ENCODE measurements around the gene SSH2.
"Not testable (repeated sequence)": the region's sequence is repeated elsewhere in the genome, so short reads cannot be mapped to it uniquely, and the experiment has no call there.

Gene SSH2

DNA sequence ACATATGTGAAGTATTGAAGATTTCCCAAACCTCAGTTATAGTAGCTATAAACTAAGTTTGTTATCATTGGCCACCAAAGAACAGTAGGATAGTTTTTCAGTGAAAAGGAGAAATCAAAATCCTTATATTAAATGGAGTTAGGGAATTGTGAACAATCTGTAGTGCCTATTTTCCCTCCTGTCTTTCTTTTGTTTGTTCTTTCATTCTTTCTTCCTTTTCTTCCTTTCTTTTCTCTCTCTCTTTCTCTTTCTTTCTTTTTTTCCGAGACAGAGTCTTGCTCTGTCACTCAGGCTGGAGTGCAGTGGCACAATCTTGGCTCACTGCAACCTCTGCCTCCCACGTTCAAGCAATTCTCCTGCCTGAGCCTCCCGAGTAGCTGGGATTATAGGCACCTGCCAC is 48.8 kb downstream of the SSH2 start:
- Histone ChIP-seq H3K4me3 (ENCODE audit: low read depth in 1 of 2, low read length in 2 of 2) (no peak overlapping the region), H3K27me3 (ENCODE audit: control insufficient read depth in 1 of 2, insufficient read depth in 2 of 2, low read length in 2 of 2) (no peaks in the 10 kb centered on the region), H3K9ac (ENCODE audit: low read depth in 1 of 2, low read length in 2 of 2) (no peak overlapping the region), H3K36me3 (ENCODE audit: control insufficient read depth in 1 of 2, insufficient read depth in 2 of 2, low read length in 2 of 2) (no peaks in the 10 kb centered on the region), H3K27ac (ENCODE audit: low read depth, low read length) (no peak overlapping the region), H3K4me1 (ENCODE audit: control insufficient read depth in 1 of 2, insufficient read depth in 2 of 2, low read length in 2 of 2) (no peaks in the 10 kb centered on the region), H3K9me3 (ENCODE audit: control insufficient read depth in 1 of 2, low read length in 2 of 2) (no peaks in the 10 kb centered on the region)

DNA sequence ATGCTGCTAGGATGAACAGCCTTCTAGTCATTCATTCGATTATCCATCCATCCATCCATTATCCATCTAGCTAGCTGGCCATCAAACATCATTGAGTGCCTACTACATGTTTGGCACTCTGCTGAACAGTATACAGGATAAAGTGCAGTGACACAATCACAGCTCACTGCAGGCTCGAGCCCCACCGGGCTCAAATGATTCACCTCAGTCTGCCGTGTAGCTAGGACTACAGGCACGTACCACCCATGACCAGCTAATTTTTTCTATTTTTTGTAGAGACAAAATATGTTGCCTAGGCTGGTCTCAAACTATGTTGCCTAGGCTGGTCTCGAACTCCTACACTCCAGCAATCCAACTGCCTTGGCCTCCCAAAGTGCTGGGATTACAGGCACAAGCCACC is 50.0 kb downstream of the SSH2 start:
- H3K4me1 ChIP-seq (ENCODE audit: control insufficient read depth in 1 of 2, insufficient read depth in 2 of 2, low read length in 2 of 2): peaks cover 0 to 3% of the 10 kb centered on the region in 2 donors
- H3K9ac ChIP-seq (ENCODE audit: low read depth in 1 of 2, low read length in 2 of 2): no peak overlapping the region
- no peak overlapping the region for H3K4me3 ChIP-seq (ENCODE audit: low read depth in 1 of 2, low read length in 2 of 2)
- H3K27me3 ChIP-seq (ENCODE audit: control insufficient read depth in 1 of 2, insufficient read depth in 2 of 2, low read length in 2 of 2): no peaks in the 10 kb centered on the region
- H3K9me3 ChIP-seq (ENCODE audit: control insufficient read depth in 1 of 2, low read length in 2 of 2): no peaks in the 10 kb centered on the region
- H3K36me3 ChIP-seq (ENCODE audit: control insufficient read depth in 1 of 2, insufficient read depth in 2 of 2, low read length in 2 of 2): no peaks in the 10 kb centered on the region
- no peak overlapping the region for H3K27ac ChIP-seq (ENCODE audit: low read depth, low read length)

DNA sequence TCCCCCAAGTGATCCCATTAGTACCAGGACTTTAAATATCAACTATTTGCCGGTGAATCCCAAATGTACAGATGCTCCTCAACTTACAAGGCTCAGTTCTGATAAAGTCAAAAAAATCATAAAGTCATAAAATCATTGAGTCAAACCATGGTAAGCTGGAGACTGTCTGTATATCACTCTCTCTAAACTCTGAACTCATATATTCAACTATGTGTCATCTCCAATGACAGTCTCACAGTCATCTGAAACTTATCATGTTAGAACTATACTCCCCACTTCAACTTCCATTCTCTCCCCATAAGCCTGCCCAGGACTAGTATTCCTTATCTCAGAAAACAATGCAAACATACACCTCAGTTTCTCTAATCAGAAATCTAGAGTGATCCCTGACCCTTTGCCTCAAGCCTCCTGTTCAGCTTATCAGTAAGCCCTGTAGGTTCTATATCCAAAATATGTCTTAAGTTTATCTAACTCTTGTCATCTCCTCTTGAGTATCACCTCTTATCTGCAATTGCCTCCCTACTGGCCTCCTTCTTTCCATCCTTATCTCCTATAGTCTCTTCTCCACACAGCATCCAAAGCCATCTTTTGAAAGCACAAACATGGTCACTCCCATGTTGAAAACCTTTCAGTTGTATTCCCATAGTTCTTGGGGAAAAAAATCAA is 55.0 kb downstream of the SSH2 start:
- Histone ChIP-seq H3K4me1 (ENCODE audit: control insufficient read depth in 1 of 2, insufficient read depth in 2 of 2, low read length in 2 of 2) (peaks cover 8 to 9% of the 10 kb centered on the region in 2 donors), H3K9ac (ENCODE audit: low read depth in 1 of 2, low read length in 2 of 2) (no peak overlapping the region), H3K4me3 (ENCODE audit: low read depth in 1 of 2, low read length in 2 of 2) (no peak overlapping the region), H3K27ac (ENCODE audit: low read depth, low read length) (no peak overlapping the region), H3K9me3 (ENCODE audit: control insufficient read depth in 1 of 2, low read length in 2 of 2) (no peaks in the 10 kb centered on the region), H3K27me3 (ENCODE audit: control insufficient read depth in 1 of 2, insufficient read depth in 2 of 2, low read length in 2 of 2) (no peaks in the 10 kb centered on the region), H3K36me3 (ENCODE audit: control insufficient read depth in 1 of 2, insufficient read depth in 2 of 2, low read length in 2 of 2) (no peaks in the 10 kb centered on the region)

DNA sequence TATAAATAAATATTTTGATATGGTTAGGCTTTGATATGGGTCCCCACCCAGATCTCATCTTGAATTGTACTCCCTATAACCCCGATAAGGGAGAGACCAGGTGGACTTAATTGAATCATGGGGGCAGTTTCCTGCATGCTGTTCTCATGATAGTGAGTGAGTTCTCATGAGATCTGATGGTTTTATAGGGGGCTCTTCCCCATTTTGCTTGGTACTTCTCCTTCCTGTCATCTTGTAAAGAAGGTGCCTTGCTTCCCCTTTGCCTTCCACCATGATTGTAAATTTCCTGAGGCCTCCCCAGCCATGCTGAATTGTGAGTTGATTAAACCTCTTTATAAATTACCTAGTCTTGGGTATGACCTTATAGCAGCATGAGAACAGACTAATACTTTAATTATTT is 55.7 kb downstream of the SSH2 start:
- not testable (repeated sequence) for H3K9ac ChIP-seq (ENCODE audit: low read depth in 1 of 2, low read length in 2 of 2); H3K27ac ChIP-seq (ENCODE audit: low read depth, low read length); H3K4me3 ChIP-seq (ENCODE audit: low read depth in 1 of 2, low read length in 2 of 2); H3K4me1 ChIP-seq (ENCODE audit: control insufficient read depth in 1 of 2, insufficient read depth in 2 of 2, low read length in 2 of 2); H3K9me3 ChIP-seq (ENCODE audit: control insufficient read depth in 1 of 2, low read length in 2 of 2); H3K27me3 ChIP-seq (ENCODE audit: control insufficient read depth in 1 of 2, insufficient read depth in 2 of 2, low read length in 2 of 2); H3K36me3 ChIP-seq (ENCODE audit: control insufficient read depth in 1 of 2, insufficient read depth in 2 of 2, low read length in 2 of 2)

DNA sequence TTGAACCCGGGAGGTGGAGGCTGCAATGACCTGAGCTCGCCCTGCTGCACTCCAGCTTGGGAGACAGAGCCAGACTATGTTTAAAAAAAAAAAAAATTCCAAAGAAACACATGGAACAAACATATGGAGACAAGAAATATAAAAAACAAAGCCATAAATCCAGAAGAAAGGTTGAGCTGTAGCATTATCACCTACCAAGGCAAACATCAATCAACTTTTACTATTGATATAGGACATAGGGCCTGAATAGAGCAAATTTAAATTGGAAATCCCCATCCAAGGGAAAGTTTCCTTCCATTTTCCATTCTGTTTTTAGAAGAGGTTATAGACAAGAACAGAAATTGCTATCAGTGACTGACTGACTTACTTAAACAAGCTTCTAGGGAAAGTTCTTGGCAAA is 56.6 kb downstream of the SSH2 start:
- no peaks in the 10 kb centered on the region for H3K36me3 ChIP-seq (ENCODE audit: control insufficient read depth in 1 of 2, insufficient read depth in 2 of 2, low read length in 2 of 2)
- H3K4me1 ChIP-seq (ENCODE audit: control insufficient read depth in 1 of 2, insufficient read depth in 2 of 2, low read length in 2 of 2): peaks cover 8 to 9% of the 10 kb centered on the region in 2 donors
- H3K9ac ChIP-seq (ENCODE audit: low read depth in 1 of 2, low read length in 2 of 2): no peak overlapping the region
- H3K27me3 ChIP-seq (ENCODE audit: control insufficient read depth in 1 of 2, insufficient read depth in 2 of 2, low read length in 2 of 2): no peaks in the 10 kb centered on the region
- no peak overlapping the region for H3K4me3 ChIP-seq (ENCODE audit: low read depth in 1 of 2, low read length in 2 of 2)
- H3K9me3 ChIP-seq (ENCODE audit: control insufficient read depth in 1 of 2, low read length in 2 of 2): no peaks in the 10 kb centered on the region
- no peak overlapping the region for H3K27ac ChIP-seq (ENCODE audit: low read depth, low read length)

DNA sequence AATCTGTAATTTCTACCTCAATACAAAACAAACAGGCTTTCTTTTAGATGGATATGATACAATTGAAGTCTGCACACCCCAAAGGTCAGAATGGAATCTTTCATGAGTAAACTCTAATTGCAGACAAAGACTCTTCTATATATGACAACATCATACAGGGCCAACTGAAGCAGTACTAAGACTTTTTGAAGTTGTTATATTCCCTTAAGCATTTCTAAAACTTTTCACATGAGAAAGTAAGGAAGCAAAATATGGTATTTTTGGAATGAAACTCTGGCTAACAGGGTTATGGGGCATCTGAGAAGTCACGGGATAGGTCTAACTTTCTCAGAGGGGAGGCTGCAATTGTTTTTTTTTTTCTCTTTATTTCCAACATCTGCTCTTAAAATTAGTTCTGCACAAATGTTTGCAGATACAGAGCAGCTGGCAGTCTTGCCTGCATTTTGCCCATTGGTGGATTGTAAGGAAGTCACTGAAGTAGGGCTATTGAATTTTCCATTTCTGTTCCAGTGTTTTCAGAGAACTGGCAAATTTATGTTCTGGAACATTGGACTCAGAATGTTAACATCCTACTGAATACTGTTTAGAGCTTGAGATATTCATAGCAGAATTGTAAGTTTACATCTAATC is 59.1 kb downstream of the SSH2 start:
- Histone ChIP-seq H3K4me3 (ENCODE audit: low read depth in 1 of 2, low read length in 2 of 2) (no peak overlapping the region), H3K27ac (ENCODE audit: low read depth, low read length) (no peak overlapping the region), H3K9ac (ENCODE audit: low read depth in 1 of 2, low read length in 2 of 2) (no peak overlapping the region), H3K4me1 (ENCODE audit: control insufficient read depth in 1 of 2, insufficient read depth in 2 of 2, low read length in 2 of 2) (peaks cover 8 to 9% of the 10 kb centered on the region in 2 donors), H3K27me3 (ENCODE audit: control insufficient read depth in 1 of 2, insufficient read depth in 2 of 2, low read length in 2 of 2) (no peaks in the 10 kb centered on the region), H3K36me3 (ENCODE audit: control insufficient read depth in 1 of 2, insufficient read depth in 2 of 2, low read length in 2 of 2) (no peaks in the 10 kb centered on the region), H3K9me3 (ENCODE audit: control insufficient read depth in 1 of 2, low read length in 2 of 2) (no peaks in the 10 kb centered on the region)

DNA sequence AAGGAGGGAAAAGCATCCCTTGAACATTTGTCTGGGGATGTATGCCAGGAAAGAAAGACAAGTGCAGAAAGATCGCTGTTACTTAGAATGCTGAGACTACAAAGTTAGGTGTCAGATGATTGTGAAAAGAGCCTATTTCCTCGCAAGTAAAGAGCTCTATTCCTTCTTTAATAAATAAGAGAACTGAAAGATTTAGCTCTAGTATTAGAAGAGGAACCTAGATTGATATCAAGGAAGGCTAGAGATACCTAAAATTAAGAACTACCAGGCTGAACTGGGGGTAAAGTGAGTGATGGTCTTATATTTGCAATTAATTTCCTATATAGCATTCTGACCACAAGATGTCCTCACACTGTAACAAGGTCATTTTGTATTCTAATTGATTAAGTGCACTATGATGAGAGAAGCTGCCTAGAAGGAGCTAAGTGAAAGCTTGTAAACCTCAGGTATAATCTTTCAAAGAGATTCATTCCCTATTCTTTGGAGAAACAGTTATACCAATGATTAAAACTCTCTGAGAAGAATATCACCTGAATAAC is 62.3 kb downstream of the SSH2 start:
- Histone ChIP-seq H3K36me3 (ENCODE audit: control insufficient read depth in 1 of 2, insufficient read depth in 2 of 2, low read length in 2 of 2) (no peaks in the 10 kb centered on the region), H3K4me3 (ENCODE audit: low read depth in 1 of 2, low read length in 2 of 2) (no peak overlapping the region), H3K27me3 (ENCODE audit: control insufficient read depth in 1 of 2, insufficient read depth in 2 of 2, low read length in 2 of 2) (no peaks in the 10 kb centered on the region), H3K9me3 (ENCODE audit: control insufficient read depth in 1 of 2, low read length in 2 of 2) (no peaks in the 10 kb centered on the region), H3K9ac (ENCODE audit: low read depth in 1 of 2, low read length in 2 of 2) (no peak overlapping the region), H3K4me1 (ENCODE audit: control insufficient read depth in 1 of 2, insufficient read depth in 2 of 2, low read length in 2 of 2) (peaks cover 8 to 10% of the 10 kb centered on the region in 2 donors), H3K27ac (ENCODE audit: low read depth, low read length) (no peak overlapping the region)

DNA sequence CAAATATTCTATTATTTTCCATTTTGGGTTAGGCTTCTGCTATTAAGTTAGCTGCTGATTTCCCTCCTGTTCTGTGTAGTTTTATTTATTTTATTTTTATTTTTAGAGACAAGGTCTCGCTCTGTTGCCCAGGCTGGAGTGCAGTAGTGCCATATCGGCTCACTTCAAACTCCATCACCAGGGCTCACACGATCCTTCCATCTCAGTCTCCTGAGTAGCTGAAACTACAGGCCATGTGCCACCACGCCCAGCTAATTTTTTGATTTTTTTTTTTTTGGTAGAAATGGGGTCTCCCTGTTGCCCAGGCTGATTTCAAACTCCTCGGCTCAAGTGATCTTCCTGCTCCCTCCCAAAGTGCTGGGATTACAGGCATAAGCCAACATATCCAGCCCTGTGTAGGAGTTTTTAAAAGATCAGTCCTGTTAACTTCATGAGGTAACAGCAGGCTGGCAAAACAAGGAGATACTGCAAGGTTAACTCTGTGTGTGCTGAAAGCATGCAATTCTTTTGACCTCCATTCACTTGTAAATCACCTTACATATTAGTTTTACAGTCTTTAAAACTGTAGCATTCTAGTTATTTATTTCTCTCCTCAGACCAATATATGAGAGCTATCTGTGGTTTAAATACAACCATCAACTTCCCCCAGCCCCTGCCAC is 63.2 kb downstream of the SSH2 start:
- H3K27me3 ChIP-seq (ENCODE audit: control insufficient read depth in 1 of 2, insufficient read depth in 2 of 2, low read length in 2 of 2): no peaks in the 10 kb centered on the region
- no peak overlapping the region for H3K9ac ChIP-seq (ENCODE audit: low read depth in 1 of 2, low read length in 2 of 2)
- no peak overlapping the region for H3K27ac ChIP-seq (ENCODE audit: low read depth, low read length)
- no peaks in the 10 kb centered on the region for H3K36me3 ChIP-seq (ENCODE audit: control insufficient read depth in 1 of 2, insufficient read depth in 2 of 2, low read length in 2 of 2)
- H3K4me1 ChIP-seq (ENCODE audit: control insufficient read depth in 1 of 2, insufficient read depth in 2 of 2, low read length in 2 of 2): peaks cover 6 to 13% of the 10 kb centered on the region in 2 donors
- H3K9me3 ChIP-seq (ENCODE audit: control insufficient read depth in 1 of 2, low read length in 2 of 2): no peaks in the 10 kb centered on the region
- H3K4me3 ChIP-seq (ENCODE audit: low read depth in 1 of 2, low read length in 2 of 2): no peak overlapping the region

DNA sequence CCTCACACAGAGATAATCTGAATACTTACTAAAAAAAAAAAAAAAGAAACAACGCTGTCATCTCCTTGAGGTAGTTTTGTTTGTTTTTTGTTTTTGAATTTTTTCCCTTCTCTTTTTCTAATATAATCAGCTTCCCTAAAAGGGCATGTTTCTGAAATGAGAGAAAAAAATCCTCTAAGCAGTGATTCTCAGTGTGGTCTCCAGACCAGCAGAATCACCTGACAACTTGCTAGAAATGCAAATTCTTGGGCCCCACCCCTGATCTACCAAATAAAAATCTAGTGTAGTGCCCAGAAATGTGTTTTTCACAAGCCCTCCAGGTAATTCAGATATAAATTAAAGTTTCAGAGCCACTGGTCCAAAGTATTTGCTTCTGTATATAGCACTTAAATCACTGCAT is 65.4 kb downstream of the SSH2 start:
- H3K4me3 ChIP-seq (ENCODE audit: low read depth in 1 of 2, low read length in 2 of 2): no peak overlapping the region
- H3K4me1 ChIP-seq (ENCODE audit: control insufficient read depth in 1 of 2, insufficient read depth in 2 of 2, low read length in 2 of 2): peaks cover 5 to 9% of the 10 kb centered on the region in 2 donors
- no peak overlapping the region for H3K9ac ChIP-seq (ENCODE audit: low read depth in 1 of 2, low read length in 2 of 2)
- no peaks in the 10 kb centered on the region for H3K9me3 ChIP-seq (ENCODE audit: control insufficient read depth in 1 of 2, low read length in 2 of 2)
- H3K27me3 ChIP-seq (ENCODE audit: control insufficient read depth in 1 of 2, insufficient read depth in 2 of 2, low read length in 2 of 2): no peaks in the 10 kb centered on the region
- no peaks in the 10 kb centered on the region for H3K36me3 ChIP-seq (ENCODE audit: control insufficient read depth in 1 of 2, insufficient read depth in 2 of 2, low read length in 2 of 2)
- no peak overlapping the region for H3K27ac ChIP-seq (ENCODE audit: low read depth, low read length)

DNA sequence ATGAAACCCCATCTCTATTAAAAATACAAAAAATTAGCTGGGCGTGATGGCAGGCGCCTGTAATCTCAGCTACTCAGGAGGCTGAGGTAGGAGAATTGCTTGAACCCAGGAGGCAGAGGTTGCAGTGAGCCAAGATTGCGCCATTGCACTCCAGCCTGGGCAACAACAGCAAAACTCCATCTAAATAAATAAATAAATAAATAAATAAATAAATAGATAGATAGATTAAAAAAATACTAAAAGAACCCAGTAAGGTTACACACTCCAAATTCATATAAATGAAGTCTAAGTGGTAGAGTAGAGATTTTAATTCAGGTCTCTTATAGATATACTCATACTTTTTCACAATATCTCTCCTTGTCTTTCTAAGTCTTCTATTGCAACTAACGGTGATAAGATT is 65.9 kb downstream of the SSH2 start:
- H3K9ac ChIP-seq (ENCODE audit: low read depth in 1 of 2, low read length in 2 of 2); H3K4me3 ChIP-seq (ENCODE audit: low read depth in 1 of 2, low read length in 2 of 2); H3K36me3 ChIP-seq (ENCODE audit: control insufficient read depth in 1 of 2, insufficient read depth in 2 of 2, low read length in 2 of 2); H3K27me3 ChIP-seq (ENCODE audit: control insufficient read depth in 1 of 2, insufficient read depth in 2 of 2, low read length in 2 of 2); H3K4me1 ChIP-seq (ENCODE audit: control insufficient read depth in 1 of 2, insufficient read depth in 2 of 2, low read length in 2 of 2); H3K9me3 ChIP-seq (ENCODE audit: control insufficient read depth in 1 of 2, low read length in 2 of 2); H3K27ac ChIP-seq (ENCODE audit: low read depth, low read length): not testable (repeated sequence)

All from duodenal mucosa (tissue), 2 donors.